RWPE1 (cell line): ENCODE results near the gene MBTPS1.
"Not testable (repeated sequence)": the region's sequence is repeated elsewhere in the genome, so short reads cannot be mapped to it uniquely, and the experiment has no call there.

Experiments used
- CTCF ChIA-PET: fragments of 350-600 bp; sonication (Branson Sonifier 250); formaldehyde crosslinking; extraction: SDS; loops from one replicate; lab custom pipeline; 2021; lab: Yijun Ruan, JAX
- POLR2A ChIA-PET: fragments of 400-600 bp; formaldehyde crosslinking; extraction: SDS; loops from one replicate; lab custom pipeline; 2020; ENCODE audit warnings: antibody characterized with exemption; ENCODE audit not compliant: low non-redundant PET; lab: Yijun Ruan, JAX
- DNase-seq: peaks from one replicate; pipeline ENCODE4 v3.0.0; 2012; ENCODE audit warnings: low spot score
- H3K27ac ChIP-seq: fragments of 450-650 bp; 2 replicates; pipeline ENCODE4 v1.5.1; 2017
- CTCF ChIP-seq: fragments of 450-650 bp; conservative IDR thresholded peaks from 2 replicates; pipeline ENCODE4 v1.5.1; 2017; ENCODE audit warnings: low read depth, mild to moderate bottlenecking

MBTPS1 gene

GRCh38 chr16:84115919-84116719 is 623 bp downstream of the MBTPS1 start:
- POLR2A ChIA-PET, result interaction anchor here (0.7 to 1.7 kb wide), 3 partner anchors 15 to 71 kb away, joined by 3 to 5 read pairs (median 4); no protein-coding TSS in a partner anchor
- no peak; the same call in 1 of the 2 replicates for TF ChIP-seq CTCF
- CTCF ChIA-PET, result interaction anchor here (0.6 to 2.4 kb wide), 8 partner anchors 29 to 931 kb away, joined by 3 to 8 read pairs (median 4); partner anchors contain the start of genes DNAAF1, HSDL1 and TAF1C
- peak; percentile 28 for DNase-seq
- H3K27ac ChIP-seq, result peak overlapping the region; percentile 93

- DNase-seq, H3K27ac ChIP-seq, POLR2A ChIA-PET, CTCF ChIA-PET: not testable (repeated sequence)
Observed at GRCh38 chr16:84111949-84112348, 4.8 kb downstream of the MBTPS1 start.

- TF ChIP-seq CTCF, result no peak
- no peak overlapping the region for H3K27ac ChIP-seq
- ChIA-PET CTCF (no interaction called here), POLR2A (no interaction called here)
- no peak for DNase-seq
Observed at GRCh38 chr16:84111525-84111924, 5.2 kb downstream of the MBTPS1 start.

- no peak for DNase-seq
- ChIA-PET POLR2A (no interaction called here), CTCF (no interaction called here)
- TF ChIP-seq CTCF, result no peak
- H3K27ac ChIP-seq, result no peak overlapping the region
Observed at GRCh38 chr16:84110527-84110926, 6.2 kb downstream of the MBTPS1 start.

- no peak overlapping the region for H3K27ac ChIP-seq
- POLR2A ChIA-PET, result no interaction called here
- DNase-seq, result no peak
- CTCF ChIA-PET, result no interaction called here
- no peak for TF ChIP-seq CTCF
Observed at GRCh38 chr16:84109598-84110335, 7.0 kb downstream of the MBTPS1 start.

- ChIA-PET POLR2A (interaction anchor here (0.6 kb wide), 1 partner anchor 69 kb away, joined by 3 read pairs; no protein-coding TSS in a partner anchor), CTCF (interaction anchor here (0.8 kb wide), 1 partner anchor 79 kb away, joined by 4 read pairs; the partner anchor contains the start of gene TAF1C)
- no peak for DNase-seq
- no peak overlapping the region for H3K27ac ChIP-seq
- TF ChIP-seq CTCF, result no peak
Observed at GRCh38 chr16:84107921-84108320, 8.8 kb downstream of the MBTPS1 start.
